H1 (cell line): Measurements from ENCODE around the gene RFPL1. TPM values are rescaled to one million over a fixed set of nuclear protein-coding genes. Genes with fewer than 3 reads are reported as not detected.

Experiments used
- CTCF ChIA-PET: fragments of 300-600 bp; sonication (Branson Sonifier 250); formaldehyde crosslinking; loops from one replicate; lab custom pipeline; 2021; ENCODE audit not compliant: partially characterized antibody; lab: Charles Lee
- POLR2A ChIA-PET: fragments of 300-600 bp; sonication (Branson Sonifier 250); formaldehyde crosslinking; loops from one replicate; lab custom pipeline; 2021; ENCODE audit warnings: inconsistent platforms; ENCODE audit not compliant: partially characterized antibody; lab: Charles Lee
- DNase-seq, 2 experiments: peaks; one replicate each; pipeline versions ENCODE4 v3.0.0 to v3.0.0-alpha.2; 2010 to 2022; ENCODE audit warnings: low spot score in 2 of 2, low read depth in 1 of 2, mixed read lengths in 1 of 2
- FAIRE-seq: peaks from 2 replicates; lab custom pipeline; 2011; peaks lifted over from hg19 to GRCh38; lab: Jason Lieb, UNC
- H2AFZ ChIP-seq: 2 replicates; pipeline ENCODE4 v1.8.1; 2012; ENCODE audit warnings: low read length, inconsistent platforms
- H2AK5ac ChIP-seq: 2 replicates; pipeline ENCODE4 v1.6.1; 2013; ENCODE audit warnings: low read depth, low read length
- H2BK120ac ChIP-seq: replicated peaks from 2 replicates; pipeline ENCODE3; 2013; ENCODE audit warnings: low read depth, low read length, inconsistent platforms
- H2BK12ac ChIP-seq: 2 replicates; pipeline ENCODE4 v1.6.1; 2013; ENCODE audit warnings: low read depth, low read length
- H2BK15ac ChIP-seq: 2 replicates; pipeline ENCODE4 v1.6.1; 2013; ENCODE audit warnings: low read length
- H2BK20ac ChIP-seq: 2 replicates; pipeline ENCODE4 v1.6.1; 2013; ENCODE audit warnings: low read length
- H2BK5ac ChIP-seq: 2 replicates; pipeline ENCODE4 v1.6.1; 2013; ENCODE audit warnings: low read depth, low read length
- H3K14ac ChIP-seq: 2 replicates; pipeline ENCODE4 v1.6.1; 2013; ENCODE audit warnings: inconsistent platforms; ENCODE audit not compliant: insufficient read length
- H3K18ac ChIP-seq: 2 replicates; pipeline ENCODE4 v1.6.1; 2013; ENCODE audit warnings: low read length; ENCODE audit errors: extremely low read depth
- H3K23ac ChIP-seq: 2 replicates; pipeline ENCODE4 v1.6.1; 2013; ENCODE audit warnings: inconsistent platforms; ENCODE audit not compliant: insufficient read length
- H3K23me2 ChIP-seq: 2 replicates; pipeline ENCODE4 v1.6.1; 2013; ENCODE audit warnings: low read depth, low read length
- H3K27ac ChIP-seq: 2 replicates; pipeline ENCODE4 v1.6.1; 2011; ENCODE audit warnings: low read depth, low read length, inconsistent platforms
- H3K27me3 ChIP-seq, 4 experiments: replicated peaks in 1 of 4; 1 replicate in 1 of 4; 2 replicates in 3 of 4; pipeline versions ENCODE4 v1.6.1 to v1.8.1; 2011 to 2013; ENCODE audit warnings: low read length in 3 of 4, mild to moderate bottlenecking in 3 of 4, inconsistent platforms in 2 of 4, mixed read lengths in 2 of 4, moderate library complexity in 1 of 4; ENCODE audit not compliant: control insufficient read depth in 3 of 4, insufficient read depth in 3 of 4; ENCODE audit errors: extremely low read depth in 1 of 4
- H3K36me3 ChIP-seq, 4 experiments: 2 replicates each; pipeline versions ENCODE4 v1.6.1 to v1.8.1; 2011 to 2013; ENCODE audit warnings: mild to moderate bottlenecking in 4 of 4, low read length in 3 of 4, moderate library complexity in 2 of 4, control low read depth in 1 of 4, inconsistent platforms in 1 of 4; ENCODE audit not compliant: insufficient read depth in 4 of 4, control insufficient read depth in 2 of 4
- H3K4ac ChIP-seq: replicated peaks from 2 replicates; pipeline ENCODE3; 2013; ENCODE audit warnings: low read length, low read depth, mixed read lengths, inconsistent platforms; ENCODE audit not compliant: insufficient read length
- H3K4me1 ChIP-seq, 4 experiments: replicated peaks in 1 of 4; 1 replicate in 1 of 4; 2 replicates in 3 of 4; pipeline versions ENCODE4 v1.6.1 to v1.8.1; 2011 to 2013; ENCODE audit warnings: low read length in 3 of 4, inconsistent platforms in 2 of 4, mixed read lengths in 1 of 4; ENCODE audit not compliant: insufficient read depth in 4 of 4, control insufficient read depth in 3 of 4
- H3K4me2 ChIP-seq, 2 experiments: 2 replicates each; pipeline versions ENCODE4 v1.6.1 to v1.8.1; 2011 to 2013; ENCODE audit warnings: low read depth in 2 of 2, low read length in 2 of 2, control low read depth in 1 of 2, inconsistent platforms in 1 of 2, mild to moderate bottlenecking in 1 of 2; ENCODE audit not compliant: insufficient read depth in 1 of 2
- H3K4me3 ChIP-seq, 4 experiments: fragments of 200-600, 300-600 bp in 1 of 4; sonication (generic), shearing (Covaris generic), sonication (Bioruptor Twin) in 1 of 4; 2 replicates each; pipeline versions ENCODE4 v1.5.1 to v1.8.1; 2011 to 2016; ENCODE audit warnings: low read length in 4 of 4, low read depth in 3 of 4, control low read depth in 2 of 4, inconsistent platforms in 2 of 4, mild to moderate bottlenecking in 2 of 4, mixed read lengths in 1 of 4, moderate library complexity in 1 of 4; ENCODE audit not compliant: insufficient read depth in 2 of 4; ENCODE audit errors: extremely low read depth in 1 of 4
- H3K56ac ChIP-seq: replicated peaks from 2 replicates; pipeline ENCODE3; 2013; ENCODE audit warnings: low read depth, mild to moderate bottlenecking, mixed read lengths, low read length, inconsistent platforms; ENCODE audit not compliant: insufficient read length
- H3K79me1 ChIP-seq: 2 replicates; pipeline ENCODE4 v1.6.1; 2013; ENCODE audit warnings: low read depth, low read length, control low read depth
- H3K79me2 ChIP-seq, 2 experiments: 2 replicates each; pipeline versions ENCODE4 v1.6.1 to v1.8.1; 2012 to 2013; ENCODE audit warnings: low read length in 2 of 2, mild to moderate bottlenecking in 2 of 2, inconsistent platforms in 1 of 2; ENCODE audit not compliant: insufficient read depth in 2 of 2, control insufficient read depth in 1 of 2
- H3K9ac ChIP-seq, 4 experiments: replicated peaks in 1 of 4; 1 replicate in 1 of 4; 2 replicates in 3 of 4; pipeline versions ENCODE4 v1.6.1 to v1.8.1; 2011 to 2013; ENCODE audit warnings: low read depth in 3 of 4, low read length in 3 of 4, control low read depth in 2 of 4, mild to moderate bottlenecking in 2 of 4, moderate library complexity in 2 of 4, inconsistent platforms in 1 of 4; ENCODE audit errors: extremely low read depth in 1 of 4
- H3K9me3 ChIP-seq, 2 experiments: 2 replicates each; pipeline versions ENCODE4 v1.6.1 to v1.8.1; 2012 to 2013; ENCODE audit warnings: mild to moderate bottlenecking in 2 of 2, moderate library complexity in 2 of 2, control low read depth in 1 of 2, inconsistent platforms in 1 of 2, low read depth in 1 of 2, low read length in 1 of 2, mixed read lengths in 1 of 2; ENCODE audit not compliant: insufficient read depth in 2 of 2
- H4K20me1 ChIP-seq, 2 experiments: replicated peaks in 1 of 2; 2 replicates each; pipeline versions ENCODE3 to v1.8.1; 2011 to 2013; ENCODE audit warnings: inconsistent platforms in 2 of 2, low read length in 2 of 2, mild to moderate bottlenecking in 1 of 2; ENCODE audit not compliant: insufficient read depth in 2 of 2, control insufficient read depth in 1 of 2
- H4K5ac ChIP-seq: 2 replicates; pipeline ENCODE4 v1.6.1; 2013; ENCODE audit warnings: low read length, low read depth, mixed read lengths, inconsistent platforms; ENCODE audit not compliant: insufficient read length
- H4K8ac ChIP-seq: 2 replicates; pipeline ENCODE4 v1.8.0; 2013; ENCODE audit warnings: mild to moderate bottlenecking, moderate library complexity, low read length, inconsistent platforms; ENCODE audit not compliant: insufficient read depth; ENCODE audit errors: extremely low read depth
- H4K91ac ChIP-seq: replicated peaks from 2 replicates; pipeline ENCODE3; 2013; ENCODE audit warnings: low read length, mixed read lengths, inconsistent platforms; ENCODE audit not compliant: insufficient read length
- CHD2 ChIP-seq: IDR thresholded peaks from 2 replicates; pipeline ENCODE4 v1.6.1; 2012; ENCODE audit warnings: low read length, improper control_type of control experiment
- SAP30 ChIP-seq: fragments of 300-600 bp; sonication (generic); IDR thresholded peaks from 2 replicates; pipeline ENCODE4 v1.7.1; 2012; ENCODE audit warnings: low read length, moderate library complexity, mild to moderate bottlenecking, inconsistent platforms; ENCODE audit not compliant: insufficient read depth, insufficient replicate concordance
- SP2 ChIP-seq: IDR thresholded peaks from 2 replicates; pipeline ENCODE4 v1.6.1; 2012; ENCODE audit warnings: mild to moderate bottlenecking, low read length, inconsistent platforms
- SP4 ChIP-seq: IDR thresholded peaks from 2 replicates; pipeline ENCODE4 v1.6.1; 2012; ENCODE audit warnings: low read length, inconsistent platforms
- WGBS, 2 experiments: shearing (Covaris generic) in 1 of 2; methylation state at CpG; one replicate each; pipeline versions ENCODE4 v1.1.6 to v1.1.7; 2013 to 2015; ENCODE audit warnings: low lambda C conversion rate in 2 of 2, mixed read lengths in 2 of 2, inconsistent platforms in 1 of 2, low coverage in 1 of 2, missing lambda C conversion rate in 1 of 2; ENCODE audit not compliant: insufficient replicate concordance in 2 of 2, insufficient coverage in 1 of 2, insufficient read length in 1 of 2; ENCODE audit errors: extremely low coverage in 1 of 2, missing lambda C conversion rate in 1 of 2; 5-methylcytosine and 5-hydroxymethylcytosine counted together
- polyA plus RNA-seq, 7 experiments: library from polyadenylated mRNA; depleted of rRNA in 3 of 7; stranded (reverse) in 5 of 7; unstranded in 2 of 7; fragments of >200 nt in 5 of 7; fragments of 200-250 nt in 2 of 7; gene quantifications; 1 replicate in 5 of 7; 2 replicates in 1 of 7; 4 replicates in 1 of 7; pipeline versions ENCODE4 v1.2.1 to v1.2.3, GENCODE V29; 2011 to 2013; ENCODE audit warnings: missing spikeins in 2 of 7, mixed read lengths in 2 of 7
- total RNA-seq: library from RNA; stranded (reverse); fragmentation: NEBNext Ultra II Directional; extraction: Animal tissue kit (Norgen Biotek cat#: 25700); gene quantifications from 2 replicates; pipeline ENCODE4 v1.2.1, GENCODE V29; 2021

Gene RFPL1
- total and polyA plus RNA-seq, 2 of the 8 experiments (the other 6 are each of a cell fraction or from before 2014, with no cell fraction given) = not detected

DNA sequence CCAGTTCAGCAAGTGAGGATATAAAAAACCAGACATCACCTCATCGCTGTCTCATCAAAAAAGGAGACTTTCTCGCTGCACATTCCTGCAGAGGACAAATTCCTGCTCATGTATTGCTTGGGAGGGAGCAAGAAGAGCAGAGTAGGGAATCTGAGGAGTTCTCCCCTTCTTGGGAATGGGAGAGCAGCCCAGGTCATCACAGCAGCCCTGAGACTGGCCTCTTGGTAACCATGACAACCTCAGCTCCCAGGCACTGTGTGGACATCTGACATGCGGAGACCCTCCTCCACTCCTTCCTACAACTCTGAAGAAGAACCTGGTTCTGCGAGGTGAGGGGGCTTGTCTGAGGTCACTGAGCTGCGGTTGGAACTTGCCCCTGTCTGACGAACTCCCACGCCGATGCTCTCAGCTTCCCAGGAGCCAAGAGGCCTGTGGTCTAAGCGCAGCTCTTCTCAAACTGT lies 17.9 kb downstream of the RFPL1 start:
- Histone ChIP-seq H2BK5ac (no peak overlapping the region), H2BK120ac (no peak overlapping the region), H3K4ac (no peak overlapping the region), H2AK5ac (no peak overlapping the region), H4K8ac (no peak overlapping the region), H2BK12ac (no peak overlapping the region), H2AFZ (no peak overlapping the region), H3K27ac (no peak overlapping the region), H4K20me1 (no peaks in the 10 kb centered on the region), H3K9ac (no peak overlapping the region), H2BK15ac (no peak overlapping the region), H3K4me3 (no peak overlapping the region), H3K56ac (no peak overlapping the region), H2BK20ac (no peak overlapping the region), H3K23me2 (no peaks in the 10 kb centered on the region), H3K4me2 (no peak overlapping the region), H3K36me3 (no peaks in the 10 kb centered on the region), H3K79me1 (no peaks in the 10 kb centered on the region), H3K14ac (no peak overlapping the region), H3K9me3 (no peaks in the 10 kb centered on the region), H3K79me2 (no peaks in the 10 kb centered on the region), H3K18ac (no peak overlapping the region), H3K23ac (no peak overlapping the region), H4K91ac (no peak overlapping the region), H3K27me3 (no peaks in the 10 kb centered on the region), H4K5ac (no peak overlapping the region), H3K4me1 (no peaks in the 10 kb centered on the region; a peak in 2 of 7 replicates)
- ChIA-PET CTCF (interaction anchor here (1.1 to 7.0 kb wide), 2 partner anchors 15 to 44 kb away, joined by 4 to 39 read pairs; no protein-coding TSS in a partner anchor), POLR2A (interaction anchor here (0.9 kb wide), 2 partner anchors 8 to 9 kb away, joined by 3 to 4 read pairs; no protein-coding TSS in a partner anchor)
- DNase-seq (no peak), FAIRE-seq (no peak)
- WGBS, 2 experiments = 94% methylated on average over 9 of the region's 9 CpGs; no CpG with 5 or more reads in 1 of the 2 experiments
- TF ChIP-seq SP4 (no peak), CHD2 (no peak), SAP30 (no peak), SP2 (no peak)
